Loucy (cell line): ENCODE results near the gene DHPS.

Source experiments
- H2AFZ ChIP-seq: fragments of 200-600 bp; sonication (generic); 2 replicates; pipeline ENCODE4 v1.6.0; 2016; ENCODE audit warnings: antibody characterized with exemption, mild to moderate bottlenecking, low read length, moderate library complexity
- H3F3A ChIP-seq: fragments of 200-600 bp; 2 replicates; pipeline ENCODE4 v1.6.0; 2016; ENCODE audit warnings: antibody characterized with exemption, low read depth, mild to moderate bottlenecking
- H3K27me3 ChIP-seq: fragments of 200-600 bp; sonication (generic); 2 replicates; pipeline ENCODE4 v1.6.1; 2014; ENCODE audit warnings: low read length, mild to moderate bottlenecking; ENCODE audit not compliant: insufficient read depth, poor library complexity, severe bottlenecking
- H3K36me3 ChIP-seq: fragments of 200-600 bp; sonication (generic); 2 replicates; pipeline ENCODE4 v1.6.1; 2016; ENCODE audit warnings: low read length; ENCODE audit not compliant: insufficient read depth
- H3K4me1 ChIP-seq: fragments of 200-600 bp; sonication (generic); 2 replicates; pipeline ENCODE4 v1.5.1; 2014; ENCODE audit warnings: low read length, mild to moderate bottlenecking; ENCODE audit not compliant: insufficient read depth, poor library complexity, severe bottlenecking
- H3K4me2 ChIP-seq: fragments of 200-600 bp; sonication (generic); 2 replicates; pipeline ENCODE4 v1.6.0; 2014; ENCODE audit warnings: antibody characterized with exemption, low read length, low read depth, mild to moderate bottlenecking; ENCODE audit not compliant: poor library complexity, severe bottlenecking
- H3K4me3 ChIP-seq: fragments of 200-600 bp; sonication (generic); 2 replicates; pipeline ENCODE4 v1.5.1; 2014; ENCODE audit warnings: low read length, mild to moderate bottlenecking, mixed read lengths; ENCODE audit not compliant: poor library complexity, severe bottlenecking
- H3K79me2 ChIP-seq: fragments of 200-600 bp; sonication (generic); 2 replicates; pipeline ENCODE4 v1.6.1; 2014; ENCODE audit warnings: low read length; ENCODE audit not compliant: insufficient read depth
- H3K9ac ChIP-seq: fragments of 200-600 bp; sonication (generic); 2 replicates; pipeline ENCODE4 v1.6.0; 2014; ENCODE audit warnings: mild to moderate bottlenecking, low read depth, low read length, moderate library complexity; ENCODE audit not compliant: poor library complexity, severe bottlenecking
- H3K9me2 ChIP-seq: fragments of 200-600 bp; sonication (generic); replicated peaks from 2 replicates; pipeline ENCODE4 v1.6.1; 2016; ENCODE audit warnings: low read depth, low read length, mixed read lengths
- H3K9me3 ChIP-seq: fragments of 200-600 bp; sonication (generic); 2 replicates; pipeline ENCODE4 v1.6.1; 2014; ENCODE audit warnings: mild to moderate bottlenecking, antibody characterized with exemption, low read length, low read depth; ENCODE audit not compliant: insufficient read depth
- H4K20me1 ChIP-seq: fragments of 200-600 bp; sonication (generic); 2 replicates; pipeline ENCODE4 v1.6.0; 2014; ENCODE audit warnings: antibody characterized with exemption, low read length, mild to moderate bottlenecking; ENCODE audit not compliant: insufficient read depth, poor library complexity, severe bottlenecking
- EZH2phosphoT487 ChIP-seq: fragments of 200-600 bp; IDR thresholded peaks from 2 replicates; pipeline ENCODE4 v1.6.1; 2018; ENCODE audit warnings: antibody characterized with exemption, mild to moderate bottlenecking, moderate library complexity, borderline replicate concordance
- TF ChIP-seq, protein P1 (sequence below): fragments of 200-600 bp; sonication (generic); conservative IDR thresholded peaks from 2 replicates; pipeline ENCODE4 v1.5.1; 2014; ENCODE audit warnings: mild to moderate bottlenecking, antibody characterized with exemption, low read length

DHPS gene

GRCh38 chr19:12636631-12637030, 45.0 kb downstream of the DHPS start:
- no peaks in the 10 kb centered on the region for H3K36me3 ChIP-seq
- H3K4me1 ChIP-seq: peaks cover 4% of the 10 kb centered on the region
- no peak overlapping the region for H3K4me3 ChIP-seq
- H3F3A ChIP-seq: no peaks in the 10 kb centered on the region
- H3K27me3 ChIP-seq: no peaks in the 10 kb centered on the region
- no peaks in the 10 kb centered on the region for H3K9me2 ChIP-seq
- no peak overlapping the region for H3K4me2 ChIP-seq
- no peak overlapping the region for H2AFZ ChIP-seq
- no peaks in the 10 kb centered on the region for H3K79me2 ChIP-seq
- TF ChIP-seq, protein P1, sequence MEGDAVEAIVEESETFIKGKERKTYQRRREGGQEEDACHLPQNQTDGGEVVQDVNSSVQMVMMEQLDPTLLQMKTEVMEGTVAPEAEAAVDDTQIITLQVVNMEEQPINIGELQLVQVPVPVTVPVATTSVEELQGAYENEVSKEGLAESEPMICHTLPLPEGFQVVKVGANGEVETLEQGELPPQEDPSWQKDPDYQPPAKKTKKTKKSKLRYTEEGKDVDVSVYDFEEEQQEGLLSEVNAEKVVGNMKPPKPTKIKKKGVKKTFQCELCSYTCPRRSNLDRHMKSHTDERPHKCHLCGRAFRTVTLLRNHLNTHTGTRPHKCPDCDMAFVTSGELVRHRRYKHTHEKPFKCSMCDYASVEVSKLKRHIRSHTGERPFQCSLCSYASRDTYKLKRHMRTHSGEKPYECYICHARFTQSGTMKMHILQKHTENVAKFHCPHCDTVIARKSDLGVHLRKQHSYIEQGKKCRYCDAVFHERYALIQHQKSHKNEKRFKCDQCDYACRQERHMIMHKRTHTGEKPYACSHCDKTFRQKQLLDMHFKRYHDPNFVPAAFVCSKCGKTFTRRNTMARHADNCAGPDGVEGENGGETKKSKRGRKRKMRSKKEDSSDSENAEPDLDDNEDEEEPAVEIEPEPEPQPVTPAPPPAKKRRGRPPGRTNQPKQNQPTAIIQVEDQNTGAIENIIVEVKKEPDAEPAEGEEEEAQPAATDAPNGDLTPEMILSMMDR: no peak
- TF ChIP-seq EZH2phosphoT487: no peak
- H3K9me3 ChIP-seq: no peaks in the 10 kb centered on the region
- H3K9ac ChIP-seq: no peak overlapping the region
- no peaks in the 10 kb centered on the region for H4K20me1 ChIP-seq

GRCh38 chr19:12629215-12629614, 52.5 kb downstream of the DHPS start:
- H3K36me3 ChIP-seq: peaks cover 36% of the 10 kb centered on the region
- no peak overlapping the region for H3K4me2 ChIP-seq
- H3K9me3 ChIP-seq: peaks cover 7% of the 10 kb centered on the region; the same call in 1 of the 2 replicates
- no peak overlapping the region for H3K9ac ChIP-seq
- no peaks in the 10 kb centered on the region for H3K79me2 ChIP-seq
- H4K20me1 ChIP-seq: no peaks in the 10 kb centered on the region
- H3K9me2 ChIP-seq: no peaks in the 10 kb centered on the region
- H3K4me3 ChIP-seq: no peak overlapping the region
- TF ChIP-seq, protein P1: no peak
- no peak for TF ChIP-seq EZH2phosphoT487
- no peak overlapping the region for H2AFZ ChIP-seq
- H3K4me1 ChIP-seq: no peaks in the 10 kb centered on the region
- no peaks in the 10 kb centered on the region for H3F3A ChIP-seq
- H3K27me3 ChIP-seq: no peaks in the 10 kb centered on the region

DNA sequence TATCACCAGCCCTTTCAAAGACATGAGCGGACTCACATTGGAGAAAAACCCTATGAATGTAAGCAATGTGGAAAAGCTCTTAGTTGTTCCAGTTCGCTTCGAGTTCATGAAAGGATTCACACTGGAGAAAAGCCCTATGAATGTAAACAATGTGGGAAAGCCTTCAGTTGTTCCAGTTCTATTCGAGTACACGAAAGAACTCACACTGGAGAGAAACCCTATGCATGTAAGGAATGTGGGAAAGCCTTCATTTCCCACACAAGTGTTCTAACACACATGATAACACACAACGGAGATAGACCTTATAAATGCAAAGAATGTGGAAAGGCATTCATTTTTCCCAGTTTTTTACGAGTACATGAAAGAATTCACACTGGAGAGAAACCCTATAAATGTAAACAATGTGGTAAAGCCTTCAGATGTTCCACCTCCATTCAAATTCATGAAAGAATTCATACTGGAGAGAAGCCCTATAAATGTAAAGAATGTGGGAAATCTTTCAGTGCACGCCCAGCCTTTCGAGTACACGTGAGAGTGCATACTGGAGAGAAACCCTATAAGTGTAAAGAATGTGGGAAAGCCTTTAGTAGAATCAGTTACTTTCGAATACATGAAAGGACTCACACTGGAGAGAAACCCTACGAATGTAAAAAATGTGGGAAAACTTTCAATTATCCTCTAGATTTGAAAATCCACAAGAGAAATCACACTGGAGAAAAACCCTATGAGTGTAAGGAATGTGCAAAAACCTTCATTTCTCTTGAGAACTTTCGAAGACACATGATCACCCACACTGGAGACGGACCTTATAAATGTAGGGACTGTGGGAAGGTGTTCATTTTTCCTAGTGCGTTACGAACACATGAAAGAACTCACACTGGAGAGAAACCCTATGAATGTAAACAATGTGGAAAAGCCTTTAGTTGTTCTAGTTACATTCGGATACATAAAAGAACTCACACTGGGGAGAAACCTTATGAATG, 53.3 kb downstream of the DHPS start:
- Histone ChIP-seq H3K4me2 (no peak overlapping the region), H3K4me1 (no peaks in the 10 kb centered on the region), H4K20me1 (peaks cover 4% of the 10 kb centered on the region), H3K9me2 (no peaks in the 10 kb centered on the region), H3K4me3 (no peak overlapping the region), H3K9me3 (peaks cover 7% of the 10 kb centered on the region; the same call in 1 of the 2 replicates), H3K27me3 (no peaks in the 10 kb centered on the region), H3K79me2 (no peaks in the 10 kb centered on the region), H3K36me3 (peaks cover 39% of the 10 kb centered on the region), H3F3A (no peaks in the 10 kb centered on the region), H3K9ac (no peak overlapping the region), H2AFZ (no peak overlapping the region)
- TF ChIP-seq, protein P1: no peak
- TF ChIP-seq EZH2phosphoT487: no peak
